HepG2 (cell line): ENCODE results near the gene TBC1D24. TPM values are rescaled to one million over a fixed set of nuclear protein-coding genes. Genes with fewer than 3 reads are reported as not detected.

Source experiments
- ADNP ChIP-seq: sonication (generic); formaldehyde crosslinking; IDR thresholded peaks from 2 replicates; pipeline ENCODE4 v1.4.0; 2020; ENCODE audit warnings: missing genetic modification reagents
- ATAD3A ChIP-seq: sonication (generic); formaldehyde crosslinking; IDR thresholded peaks from 2 replicates; pipeline ENCODE4 v1.4.0; 2020; ENCODE audit warnings: missing genetic modification reagents
- ETV5 ChIP-seq: IDR thresholded peaks from 2 replicates; pipeline ENCODE4 v1.6.1; 2018; ENCODE audit warnings: missing biosample characterization, missing genetic modification reagents, inconsistent platforms, borderline replicate concordance
- FOXC1 ChIP-seq: sonication (generic); formaldehyde crosslinking; IDR thresholded peaks from 2 replicates; pipeline ENCODE4 v1.8.0; 2022; ENCODE audit warnings: mild to moderate bottlenecking, missing genetic modification reagents, borderline replicate concordance
- HOXA3 ChIP-seq: sonication (generic); formaldehyde crosslinking; IDR thresholded peaks from 2 replicates; pipeline ENCODE4 v1.5.0; 2020; ENCODE audit warnings: missing genetic modification reagents
- JUND ChIP-seq: sonication (generic); formaldehyde crosslinking; IDR thresholded peaks from 2 replicates; pipeline ENCODE4 v1.8.0; 2022; ENCODE audit warnings: mild to moderate bottlenecking, missing genetic modification reagents
- KLF9 ChIP-seq: IDR thresholded peaks from 2 replicates; pipeline ENCODE4 v1.6.1; 2016; ENCODE audit warnings: low read depth
- KMT2B ChIP-seq: IDR thresholded peaks from 2 replicates; pipeline ENCODE4 v1.6.1; 2016; ENCODE audit warnings: missing genetic modification reagents, missing compliant biosample characterization
- MEF2D ChIP-seq: sonication (generic); formaldehyde crosslinking; IDR thresholded peaks from 2 replicates; pipeline ENCODE4 v1.5.1; 2020; ENCODE audit warnings: mild to moderate bottlenecking, missing genetic modification reagents
- NFIB ChIP-seq: sonication (generic); formaldehyde crosslinking; IDR thresholded peaks from 2 replicates; pipeline ENCODE4 v1.9.0; 2021; ENCODE audit warnings: missing genetic modification reagents, mild to moderate bottlenecking, borderline replicate concordance
- NONO ChIP-seq, 2 experiments: fragments of 450-650 bp in 1 of 2; sonication (generic) in 1 of 2; formaldehyde crosslinking in 1 of 2; IDR thresholded peaks in 1 of 2; conservative IDR thresholded peaks in 1 of 2; 2 replicates each; pipeline versions ENCODE4 v1.6.1 to v1.8.0; 2017 to 2022; ENCODE audit warnings: mild to moderate bottlenecking in 1 of 2, missing genetic modification reagents in 1 of 2, moderate library complexity in 1 of 2
- RCOR2 ChIP-seq: IDR thresholded peaks from 2 replicates; pipeline ENCODE4 v1.6.1; 2016; ENCODE audit warnings: missing biosample characterization, missing genetic modification reagents
- SALL2 ChIP-seq: sonication (generic); formaldehyde crosslinking; IDR thresholded peaks from 2 replicates; pipeline ENCODE4 v1.8.1; 2023; ENCODE audit warnings: mild to moderate bottlenecking, missing genetic modification reagents, inconsistent platforms
- SRSF1 ChIP-seq: fragments of 200-400 bp; formaldehyde crosslinking; optimal IDR thresholded peaks from 2 replicates; pipeline ENCODE3; 2017; ENCODE audit warnings: mild to moderate bottlenecking, low read depth, low read length, moderate library complexity
- TARDBP ChIP-seq: sonication (generic); formaldehyde crosslinking; IDR thresholded peaks from 2 replicates; pipeline ENCODE4 v1.8.0; 2022; ENCODE audit warnings: mild to moderate bottlenecking, missing genetic modification reagents
- TEAD3 ChIP-seq: optimal IDR thresholded peaks from 2 replicates; pipeline ENCODE3; 2016; ENCODE audit warnings: borderline replicate concordance
- TGIF2 ChIP-seq: IDR thresholded peaks from 2 replicates; pipeline ENCODE4 v1.6.1; 2016; ENCODE audit warnings: control low read depth, missing compliant biosample characterization
- ZFP82 ChIP-seq: sonication (generic); formaldehyde crosslinking; IDR thresholded peaks from 2 replicates; pipeline ENCODE4 v1.5.1; 2020; ENCODE audit warnings: mild to moderate bottlenecking, missing genetic modification reagents, borderline replicate concordance
- ZGPAT ChIP-seq: IDR thresholded peaks from 2 replicates; pipeline ENCODE4 v1.6.1; 2016; ENCODE audit warnings: mild to moderate bottlenecking
- ZNF18 ChIP-seq: sonication (generic); formaldehyde crosslinking; IDR thresholded peaks from 2 replicates; pipeline ENCODE4 v1.8.0; 2022; ENCODE audit warnings: mild to moderate bottlenecking, missing genetic modification reagents; ENCODE audit not compliant: insufficient replicate concordance
- ZNF224 ChIP-seq: sonication (generic); formaldehyde crosslinking; IDR thresholded peaks from 2 replicates; pipeline ENCODE4 v1.5.0; 2020; ENCODE audit warnings: mild to moderate bottlenecking, missing genetic modification reagents
- ZNF282 ChIP-seq: fragments of 450-650 bp; IDR thresholded peaks from 2 replicates; pipeline ENCODE4 v1.6.1; 2018; ENCODE audit not compliant: partially characterized antibody
- ZNF362 ChIP-seq: sonication (generic); formaldehyde crosslinking; IDR thresholded peaks from 2 replicates; pipeline ENCODE4 v1.4.0; 2020; ENCODE audit warnings: missing genetic modification reagents, mild to moderate bottlenecking, borderline replicate concordance
- ZNF44 ChIP-seq: sonication (generic); formaldehyde crosslinking; IDR thresholded peaks from 2 replicates; pipeline ENCODE4 v1.5.1; 2020; ENCODE audit warnings: mild to moderate bottlenecking, missing genetic modification reagents
- ZNF724P ChIP-seq: sonication (generic); formaldehyde crosslinking; IDR thresholded peaks from 2 replicates; pipeline ENCODE4 v1.8.0; 2022; ENCODE audit warnings: missing genetic modification reagents, borderline replicate concordance
- ZNF83 ChIP-seq: sonication (generic); formaldehyde crosslinking; IDR thresholded peaks from 2 replicates; pipeline ENCODE4 v1.4.0; 2020; ENCODE audit warnings: missing genetic modification reagents, mild to moderate bottlenecking, borderline replicate concordance
- ZNF839 ChIP-seq: sonication (generic); formaldehyde crosslinking; IDR thresholded peaks from 2 replicates; pipeline ENCODE4 v1.4.0; 2020; ENCODE audit warnings: missing genetic modification reagents, mild to moderate bottlenecking, borderline replicate concordance
- polyA plus RNA-seq, 8 experiments: library from polyadenylated mRNA; depleted of rRNA in 3 of 8; stranded (reverse) in 7 of 8; unstranded in 1 of 8; fragments of >200 nt; fragmentation: Illumina TruSeq in 4 of 8; extraction: Trizol in 4 of 8; gene quantifications; 2 replicates each; pipeline versions ENCODE4 v1.2.1 to v1.2.3, GENCODE V29; 2011 to 2016; ENCODE audit warnings: low read depth in 4 of 8, missing spikeins in 1 of 8, mixed read lengths in 1 of 8; ENCODE audit not compliant: insufficient read depth in 1 of 8
- total RNA-seq, 5 experiments: library from RNA; depleted of rRNA; stranded (reverse); fragments of >200 nt; fragmentation: Illumina TruSeq; extraction: Trizol; gene quantifications; 2 replicates each; pipeline ENCODE4 v1.2.3, GENCODE V29; 2016; ENCODE audit warnings: low read depth in 1 of 5

The TBC1D24 gene
- total and polyA plus RNA-seq, 2 of the 13 experiments (the other 11 are each of a cell fraction or from before 2014, with no cell fraction given) = 7.7 to 13.7 TPM

- no peak for TF ChIP-seq ADNP (CRISPR knock-in tag)
- TF ChIP-seq TGIF2 (CRISPR knock-in tag) = peak; percentile 50; the same call in 1 of the 2 replicates
- TF ChIP-seq NFIB (CRISPR knock-in tag) = no peak
- TF ChIP-seq ETV5 = peak; percentile 33; the same call in 1 of the 2 replicates
- TF ChIP-seq ZNF362 (CRISPR knock-in tag) = 0 out of 2 replicates have a peak, but pooled peaks have one; percentile 12
- peak; percentile 68; the same call in 1 of the 2 replicates for TF ChIP-seq MEF2D
- no peak for TF ChIP-seq ZNF18 (CRISPR knock-in tag)
- no peak; the same call in none of the 2 replicates for TF ChIP-seq TARDBP
- 0 out of 2 replicates have a peak, but pooled peaks have one; percentile 9 for TF ChIP-seq JUND
- TF ChIP-seq ZNF224 (CRISPR knock-in tag) = no peak; the same call in 1 of the 2 replicates
- TF ChIP-seq ZGPAT (CRISPR knock-in tag) = peak; percentile 77
- no peak for TF ChIP-seq RCOR2
- TF ChIP-seq ZNF724P = no peak
- peak; percentile 84 for TF ChIP-seq TEAD3
- TF ChIP-seq ZNF44 (CRISPR knock-in tag) = peak; percentile 61; the same call in 1 of the 2 replicates
- TF ChIP-seq ZNF282 = no peak
- TF ChIP-seq KLF9 (CRISPR knock-in tag) = no peak
- no peak for TF ChIP-seq SALL2
- TF ChIP-seq FOXC1 (CRISPR knock-in tag) = peak; percentile 66; the same call in 1 of the 2 replicates
- no peak for TF ChIP-seq KMT2B (CRISPR knock-in tag)
- TF ChIP-seq NONO (IDR thresholded peaks at IDR 0.05) = no peak
- TF ChIP-seq NONO (CRISPR knock-in tag; conservative IDR thresholded peaks at IDR 0.05) = peak; percentile 96
- TF ChIP-seq ATAD3A = no peak
- TF ChIP-seq ZNF83 (CRISPR knock-in tag) = 0 out of 2 replicates have a peak, but pooled peaks have one; percentile 47
- no peak for TF ChIP-seq ZNF839
- peak; percentile 91 for TF ChIP-seq HOXA3
- TF ChIP-seq ZFP82 (CRISPR knock-in tag) = no peak; the same call in 1 of the 2 replicates
- no peak for TF ChIP-seq SRSF1
These were observed 57.0 kb downstream of the TBC1D24 start (continued) for GRCh38 chr16:2531696-2532493.
